GM18951 (cell line): ENCODE results near the gene EIF4H.

Experiments
- POLR2A ChIP-seq: IDR thresholded peaks from 4 replicates; pipeline ENCODE4 v1.6.1; 2011; ENCODE audit warnings: mild to moderate bottlenecking; ENCODE audit not compliant: insufficient read length, insufficient read depth; ENCODE audit errors: extremely low read depth
- in situ Hi-C: fragments of 300-500 bp; cut with MboI; formaldehyde crosslinking; loops from one replicate; pipeline ENCODE4 v1.12.0; 2022; ENCODE audit warnings: low sequenced_read_pairs, mixed read lengths, inconsistent platforms; ENCODE audit not compliant: unreplicated experiment

Gene EIF4H

GRCh38 chr7:74173866-74174605 lies at the start of gene EIF4H:
TSS of gene EIF4H (plus strand) at chr7:74174356. CDS start at chr7:74174384, 28 bp downstream.
- TF ChIP-seq POLR2A = peak; percentile 96
- in situ Hi-C loops = loop anchor here (10.0 kb wide), 1 partner anchor 119 kb away; no protein-coding TSS in a partner anchor

GRCh38 chr7:74126220-74126880 lies 47.8 kb upstream of the EIF4H start:
- in situ Hi-C loops = no loop called here
- no peak for TF ChIP-seq POLR2A

- no peak for TF ChIP-seq POLR2A
- in situ Hi-C loops = no loop called here
These were observed 44.3 kb upstream of the EIF4H start for GRCh38 chr7:74129887-74130286.

- in situ Hi-C loops = no loop called here
- no peak for TF ChIP-seq POLR2A
These were observed 43.6 kb upstream of the EIF4H start for GRCh38 chr7:74130518-74130917.

- in situ Hi-C loops = no loop called here
- TF ChIP-seq POLR2A = no peak
These were observed 40.0 kb upstream of the EIF4H start for GRCh38 chr7:74134117-74134620.

- no peak for TF ChIP-seq POLR2A
- in situ Hi-C loops = no loop called here
These were observed 35.8 kb upstream of the EIF4H start for GRCh38 chr7:74138334-74138867.

GRCh38 chr7:74138945-74139843 lies 35.0 kb upstream of the EIF4H start:
- TF ChIP-seq POLR2A = no peak
- in situ Hi-C loops = no loop called here

GRCh38 chr7:74141705-74142104 lies 32.5 kb upstream of the EIF4H start:
- in situ Hi-C loops = no loop called here
- TF ChIP-seq POLR2A = no peak

- in situ Hi-C loops = no loop called here
These were observed 30.8 kb upstream of the EIF4H start for GRCh38 chr7:74143383-74143782.

GRCh38 chr7:74148491-74148890 lies 25.7 kb upstream of the EIF4H start:
- TF ChIP-seq POLR2A = no peak
- in situ Hi-C loops = no loop called here

More at GRCh38 chr7:74143383-74143782, 30.8 kb upstream of the EIF4H start:
- no peak for TF ChIP-seq POLR2A

GRCh38 chr7:74149071-74149470 lies 25.1 kb upstream of the EIF4H start:
- TF ChIP-seq POLR2A = no peak
- in situ Hi-C loops = no loop called here

- in situ Hi-C loops = no loop called here
- no peak for TF ChIP-seq POLR2A
These were observed 24.6 kb upstream of the EIF4H start for GRCh38 chr7:74149603-74150002.

GRCh38 chr7:74153736-74154135 lies 20.4 kb upstream of the EIF4H start:
- in situ Hi-C loops = no loop called here

GRCh38 chr7:74155810-74156395 lies 18.3 kb upstream of the EIF4H start:
- TF ChIP-seq POLR2A = no peak
- in situ Hi-C loops = no loop called here

More at GRCh38 chr7:74153736-74154135, 20.4 kb upstream of the EIF4H start:
- no peak for TF ChIP-seq POLR2A
